ENCODE measurements around the gene SLC6A15.

Gene SLC6A15

GRCh38 chr12:84912198-84913128, at the start of gene SLC6A15:
Gene SLC6A15, minus strand, starts transcription at chr12:84912799. Its CDS starts 20,679 bp downstream, at chr12:84892120.
- DNase-seq: peak; percentile 47

- DNase-seq: no peak
Observed at GRCh38 chr12:84960918-84961317, 48.3 kb upstream of the SLC6A15 start.

DNA sequence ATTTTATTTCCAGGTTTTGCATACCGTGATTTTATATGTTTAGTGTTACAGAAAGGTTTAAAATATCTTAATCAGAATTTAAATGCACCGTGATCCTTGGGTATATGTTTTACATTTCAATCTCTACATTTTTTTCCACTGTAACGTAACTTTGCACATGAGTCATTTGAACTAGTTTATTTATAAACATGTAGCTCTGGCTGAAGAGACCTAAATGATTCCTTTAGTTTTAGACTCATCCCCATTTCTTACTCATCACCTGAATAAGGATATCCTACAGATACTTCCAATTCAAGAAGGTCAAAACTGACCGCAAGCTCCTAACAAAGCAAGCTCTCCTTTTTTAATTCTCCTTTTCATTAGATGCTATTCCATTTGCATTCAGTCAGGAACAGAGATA, 42.7 kb upstream of the SLC6A15 start:
- DNase-seq: no peak

DNA sequence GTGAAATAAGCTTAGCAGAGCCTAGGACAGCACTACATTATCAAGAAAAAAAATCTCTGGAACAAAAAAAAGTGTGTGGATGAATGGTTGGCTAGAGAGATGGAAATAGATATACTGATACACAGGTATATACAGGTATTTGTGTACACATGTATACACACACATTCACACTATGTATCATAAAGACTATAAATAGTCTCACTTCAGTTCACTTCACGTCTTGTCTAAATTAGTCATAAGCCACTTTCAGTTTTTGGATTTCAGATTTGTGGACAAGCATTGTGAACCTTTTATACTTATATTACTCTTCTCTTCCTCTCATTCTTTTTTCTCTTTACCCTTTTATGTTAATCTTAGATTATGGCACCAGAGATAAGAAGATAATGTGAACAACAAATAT, 41.8 kb upstream of the SLC6A15 start:
- DNase-seq: no peak

DNA sequence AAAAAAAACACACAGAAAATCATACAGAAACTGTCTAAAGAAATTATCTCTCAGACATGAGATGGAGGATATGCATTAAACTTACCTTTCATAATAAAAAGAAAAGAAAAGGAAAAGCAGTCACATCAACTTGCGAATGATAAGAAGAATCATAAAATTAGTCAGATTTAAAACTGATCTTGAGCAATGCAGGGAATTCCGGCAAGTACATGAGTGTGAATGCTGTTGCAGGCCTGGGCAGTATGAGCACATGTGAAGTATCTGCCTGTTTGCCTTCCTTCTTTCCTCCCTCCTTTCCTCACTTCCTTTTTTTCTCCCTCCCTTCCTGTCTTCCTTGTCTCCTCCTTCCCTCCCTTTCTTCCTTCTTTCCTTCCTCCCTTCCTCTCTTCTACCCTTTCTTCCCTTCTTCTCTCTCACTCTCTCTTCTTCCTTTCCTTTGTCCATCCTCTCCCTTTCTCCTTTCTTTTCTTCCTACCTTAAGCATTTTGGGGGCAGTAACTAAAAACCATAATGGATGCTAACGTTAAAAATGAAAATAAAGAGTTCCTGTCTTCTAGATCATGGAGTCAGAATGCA, 38.5 kb upstream of the SLC6A15 start:
- DNase-seq: no peak

DNA sequence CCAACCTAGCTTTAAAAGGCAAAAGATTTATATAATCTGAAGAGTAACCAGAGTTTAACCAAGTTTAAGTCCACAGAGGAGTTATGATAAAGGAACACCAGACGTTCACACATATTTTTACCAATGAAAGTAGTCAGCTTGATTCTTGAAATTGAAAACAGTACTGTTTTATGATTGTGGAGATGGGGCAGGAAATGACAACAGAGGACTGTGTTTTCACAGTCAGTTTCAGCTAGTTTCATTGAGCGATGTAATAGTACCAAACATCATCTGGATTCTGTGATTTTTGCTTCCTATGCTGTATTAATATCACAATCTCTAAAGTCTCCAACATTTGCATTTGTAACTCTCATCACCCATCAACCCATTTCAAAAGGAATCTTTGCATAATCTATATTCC, 34.2 kb upstream of the SLC6A15 start:
- no peak for DNase-seq

DNA sequence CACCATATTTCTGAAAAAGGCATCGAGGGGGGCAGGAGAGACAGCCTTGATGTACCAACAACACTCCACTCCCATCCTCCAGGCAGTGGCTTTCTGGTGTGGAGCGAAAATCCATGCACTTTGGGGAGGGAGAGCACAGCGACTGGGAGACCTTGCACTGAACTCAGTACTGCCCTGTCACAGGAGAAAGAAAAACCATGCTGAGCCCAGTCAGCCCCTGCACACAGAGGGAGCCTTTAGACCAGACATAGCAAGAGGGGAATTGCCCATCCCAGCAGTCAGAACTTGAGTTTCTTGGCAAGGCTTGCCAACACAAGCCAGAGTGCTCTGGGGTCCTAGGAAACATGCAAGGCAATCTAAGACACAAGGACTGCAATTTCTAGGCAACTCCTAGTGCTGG, 24.8 kb upstream of the SLC6A15 start:
- no peak for DNase-seq

- no peak for DNase-seq
Observed at GRCh38 chr12:84929501-84929900, 16.9 kb upstream of the SLC6A15 start.

DNA sequence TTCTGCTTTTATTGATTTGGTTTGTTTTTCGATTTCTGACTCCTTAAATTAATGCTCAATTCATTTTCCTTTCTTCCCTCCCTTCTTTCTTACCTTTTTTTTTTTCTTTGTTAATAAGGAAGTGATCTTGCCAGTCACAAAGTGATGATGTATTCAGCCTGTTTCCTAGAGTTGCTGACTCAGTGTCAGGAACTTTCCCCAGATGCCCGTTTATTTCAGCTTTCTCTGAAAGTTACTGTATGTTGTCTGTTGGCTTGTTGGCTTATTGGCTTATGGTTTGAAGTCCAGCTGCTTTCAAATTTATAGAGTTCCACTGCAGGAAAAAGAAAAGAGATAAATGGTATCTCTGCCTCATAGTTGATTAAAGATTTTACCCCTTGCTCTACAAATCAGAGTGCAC, 12.4 kb upstream of the SLC6A15 start:
- DNase-seq: no peak

DNA sequence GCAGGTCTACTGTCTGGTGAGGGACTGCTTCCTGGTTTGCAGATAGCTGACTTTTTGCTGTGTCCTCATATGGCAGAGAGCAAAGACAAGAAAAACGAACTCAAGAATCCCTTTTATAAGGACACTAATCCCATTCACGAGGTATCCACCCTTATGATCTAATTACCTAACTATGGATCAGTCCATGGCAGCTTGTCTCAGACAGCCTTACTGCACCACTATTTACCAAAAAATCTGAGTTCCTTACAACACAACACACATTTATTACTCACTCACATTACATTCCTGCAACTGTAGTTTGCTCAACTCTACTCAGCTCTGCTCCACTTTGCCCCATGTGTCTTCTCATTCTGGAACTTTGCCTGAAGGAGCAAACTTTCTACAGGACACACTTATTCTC, 10.1 kb upstream of the SLC6A15 start:
- no peak for DNase-seq

DNA sequence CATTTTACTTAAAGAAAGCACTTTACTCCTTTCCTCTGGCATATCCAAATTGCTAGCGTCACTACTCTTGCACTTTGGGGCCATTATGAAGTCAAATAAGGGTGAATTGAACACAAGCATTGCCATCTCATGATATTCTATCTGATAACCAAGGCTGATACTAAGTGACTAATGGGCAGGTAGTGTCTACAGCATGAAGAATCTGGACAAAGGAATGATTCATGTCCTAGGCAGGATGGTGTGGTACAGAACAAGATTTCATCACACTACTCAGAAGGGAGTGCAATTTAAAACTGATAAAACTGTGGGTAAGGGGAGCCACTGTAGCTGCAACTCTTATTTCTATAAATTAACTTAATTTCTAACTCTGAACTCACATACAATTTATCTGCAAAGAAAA, 7.7 kb upstream of the SLC6A15 start:
- no peak for DNase-seq

GRCh38 chr12:84919271-84919670, 6.7 kb upstream of the SLC6A15 start:
- no peak for DNase-seq

DNA sequence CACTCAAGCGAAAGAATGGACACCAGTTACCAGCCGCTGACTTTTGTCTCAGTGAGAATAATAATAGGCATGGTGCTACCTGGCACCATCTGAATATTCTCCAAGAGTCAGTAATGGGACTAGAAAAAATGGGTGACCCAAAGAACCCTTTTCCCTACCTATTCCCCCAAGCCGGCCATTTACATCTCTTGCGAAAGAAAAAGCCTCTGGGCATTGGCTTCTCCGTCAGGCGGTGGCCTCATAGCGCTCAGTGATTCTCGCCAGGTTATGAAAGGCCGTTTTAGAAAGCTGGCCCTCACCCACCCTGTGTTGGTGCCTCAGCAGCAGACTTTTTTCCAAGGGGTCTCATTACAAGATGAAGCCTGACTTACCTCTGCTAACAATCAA, 523 bp upstream of the SLC6A15 start:
- DNase-seq: no peak

GRCh38 chr12:84911271-84912197, 1.1 kb downstream of the SLC6A15 start:
- peak; percentile 10 for DNase-seq

DNA sequence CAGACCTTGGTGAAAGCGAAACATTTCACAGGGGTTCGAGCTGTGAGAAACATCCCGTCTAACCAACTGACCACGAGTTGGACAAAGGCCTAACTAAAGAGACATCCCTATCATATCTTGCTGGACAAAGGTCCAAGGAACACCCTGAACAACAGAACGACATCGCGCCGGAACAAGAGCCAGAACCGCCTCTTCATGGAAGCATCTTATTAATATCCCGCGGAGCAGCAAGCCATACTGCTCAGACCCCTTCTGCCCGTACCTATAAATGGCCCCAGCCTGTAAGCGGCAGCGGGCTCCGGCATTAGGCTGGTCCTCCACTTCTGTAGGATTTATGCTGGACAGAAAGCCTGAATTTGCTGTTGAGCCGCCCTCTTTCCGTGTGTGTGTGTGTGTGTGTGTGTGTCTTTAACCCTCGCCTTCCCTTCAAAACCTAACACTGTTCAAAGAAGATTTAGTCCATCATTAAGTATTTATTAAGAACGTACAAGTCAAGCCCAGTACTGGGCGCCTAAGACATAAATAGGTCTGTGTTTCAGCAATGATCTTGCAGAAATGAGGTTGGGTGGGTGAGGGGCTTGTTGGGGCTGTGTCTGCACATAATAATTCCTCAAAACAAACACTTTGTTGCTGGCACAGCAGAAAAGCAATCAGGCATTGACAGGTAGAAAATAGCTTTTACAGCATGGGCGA, 1.9 kb downstream of the SLC6A15 start:
- DNase-seq: no peak

DNA sequence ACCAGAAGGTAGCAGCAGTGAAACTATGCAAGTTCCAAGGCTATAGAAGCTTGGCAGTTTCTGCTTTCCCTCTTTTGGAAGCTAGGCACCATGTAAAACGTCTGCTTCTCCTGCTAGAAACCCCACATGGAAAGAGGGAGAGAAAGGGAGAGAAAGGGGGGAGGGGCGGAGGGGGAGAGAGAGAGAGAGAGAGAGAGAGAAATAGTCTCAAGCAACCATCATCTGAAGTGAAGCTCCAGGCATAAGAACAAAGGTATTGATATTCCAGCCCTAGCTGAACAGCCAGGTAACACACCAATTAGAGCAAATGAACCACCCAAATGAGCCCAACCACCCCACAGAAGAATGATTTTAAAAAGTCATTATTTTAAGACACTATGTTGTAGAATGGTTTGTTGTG, 8.5 kb downstream of the SLC6A15 start:
- DNase-seq: no peak

GRCh38 chr12:84891106-84891838, 21.3 kb downstream of the SLC6A15 start:
- no peak for DNase-seq

- DNase-seq: no peak
Observed at GRCh38 chr12:84889818-84890217, 22.8 kb downstream of the SLC6A15 start.

DNA sequence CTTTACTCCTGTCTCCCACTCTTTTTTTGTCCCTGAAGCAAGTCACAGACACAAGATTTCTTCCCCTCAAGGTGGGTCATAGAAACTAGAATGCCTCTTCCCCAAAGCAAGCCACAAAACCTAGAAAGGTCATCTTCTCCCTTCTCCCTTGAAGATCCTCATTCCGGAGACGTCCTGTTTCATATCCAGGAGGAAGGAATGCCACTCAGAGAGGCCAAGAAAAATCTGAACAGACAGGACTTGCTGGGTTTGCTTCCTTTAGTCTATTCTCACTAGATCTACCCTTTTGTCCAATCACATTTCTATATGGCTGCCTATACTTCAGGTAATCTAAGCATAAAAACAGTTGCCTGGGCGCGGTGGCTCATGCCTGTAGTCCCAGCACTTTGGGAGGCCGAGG, 23.7 kb downstream of the SLC6A15 start:
- DNase-seq: no peak

- no peak for DNase-seq
Observed at GRCh38 chr12:84877340-84877739, 35.3 kb downstream of the SLC6A15 start.

GRCh38 chr12:84875241-84875640, 37.4 kb downstream of the SLC6A15 start:
- no peak for DNase-seq

DNA sequence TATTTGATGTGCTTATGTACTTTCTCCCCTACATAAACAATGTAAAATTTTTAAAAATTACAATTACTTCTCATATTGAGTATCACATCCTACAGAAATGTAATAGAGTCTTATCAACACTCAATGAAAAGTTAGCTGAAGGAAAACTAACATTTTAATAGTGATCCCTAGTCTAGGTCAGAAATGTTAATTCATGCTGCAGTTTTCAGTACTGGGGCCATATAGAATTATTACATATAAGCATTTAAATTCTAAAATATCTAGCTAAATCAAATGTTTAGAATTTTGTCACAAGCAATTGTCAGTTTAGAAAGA, 37.8 kb downstream of the SLC6A15 start:
- no peak for DNase-seq

Measured in activated CD4-positive, alpha-beta T cell treated with anti-CD3 and anti-CD28 coated beads, Interleukin-10, Interleukin-2, amounts not matched to agents 100 ng/mL and 50 ng/mL, durations not matched to agents 16 hours and 8 hours (primary cell).